ENCODE results near the gene PDSS1.

DNA sequence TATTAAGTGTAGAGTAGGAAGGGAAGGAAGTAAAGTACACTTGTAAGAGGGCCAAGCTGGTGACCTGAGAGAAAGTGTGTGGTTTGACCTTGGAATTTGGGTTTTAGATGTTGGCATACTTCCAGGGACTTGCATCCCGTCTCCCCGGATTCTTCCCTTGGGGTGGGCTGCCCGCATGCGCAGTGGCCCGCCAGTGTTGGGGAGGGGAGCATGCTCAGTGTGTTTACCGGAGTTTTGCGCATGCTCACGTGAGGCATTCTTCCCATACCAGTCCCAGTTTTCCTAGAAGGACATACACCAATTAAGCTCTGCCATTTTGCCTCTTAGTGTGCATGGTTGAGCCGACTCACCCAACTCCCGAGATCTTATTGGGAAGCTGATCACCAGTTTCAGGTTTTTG, 9.4 kb downstream of the PDSS1 start:
- TF ChIP-seq CREBBP (IDR thresholded peaks at IDR 0.05; ENCODE audit: low read depth, low read length) = no peak
- TF ChIP-seq, protein P1, sequence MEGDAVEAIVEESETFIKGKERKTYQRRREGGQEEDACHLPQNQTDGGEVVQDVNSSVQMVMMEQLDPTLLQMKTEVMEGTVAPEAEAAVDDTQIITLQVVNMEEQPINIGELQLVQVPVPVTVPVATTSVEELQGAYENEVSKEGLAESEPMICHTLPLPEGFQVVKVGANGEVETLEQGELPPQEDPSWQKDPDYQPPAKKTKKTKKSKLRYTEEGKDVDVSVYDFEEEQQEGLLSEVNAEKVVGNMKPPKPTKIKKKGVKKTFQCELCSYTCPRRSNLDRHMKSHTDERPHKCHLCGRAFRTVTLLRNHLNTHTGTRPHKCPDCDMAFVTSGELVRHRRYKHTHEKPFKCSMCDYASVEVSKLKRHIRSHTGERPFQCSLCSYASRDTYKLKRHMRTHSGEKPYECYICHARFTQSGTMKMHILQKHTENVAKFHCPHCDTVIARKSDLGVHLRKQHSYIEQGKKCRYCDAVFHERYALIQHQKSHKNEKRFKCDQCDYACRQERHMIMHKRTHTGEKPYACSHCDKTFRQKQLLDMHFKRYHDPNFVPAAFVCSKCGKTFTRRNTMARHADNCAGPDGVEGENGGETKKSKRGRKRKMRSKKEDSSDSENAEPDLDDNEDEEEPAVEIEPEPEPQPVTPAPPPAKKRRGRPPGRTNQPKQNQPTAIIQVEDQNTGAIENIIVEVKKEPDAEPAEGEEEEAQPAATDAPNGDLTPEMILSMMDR (IDR thresholded peaks at IDR 0.05 in 2 of 3, conservative IDR thresholded peaks at IDR 0.05 in 1 of 3; ENCODE audit: insufficient read depth in 2 of 3, low read depth in 1 of 3, low read length in 3 of 3) = no peak
- TF ChIP-seq, protein P2, sequence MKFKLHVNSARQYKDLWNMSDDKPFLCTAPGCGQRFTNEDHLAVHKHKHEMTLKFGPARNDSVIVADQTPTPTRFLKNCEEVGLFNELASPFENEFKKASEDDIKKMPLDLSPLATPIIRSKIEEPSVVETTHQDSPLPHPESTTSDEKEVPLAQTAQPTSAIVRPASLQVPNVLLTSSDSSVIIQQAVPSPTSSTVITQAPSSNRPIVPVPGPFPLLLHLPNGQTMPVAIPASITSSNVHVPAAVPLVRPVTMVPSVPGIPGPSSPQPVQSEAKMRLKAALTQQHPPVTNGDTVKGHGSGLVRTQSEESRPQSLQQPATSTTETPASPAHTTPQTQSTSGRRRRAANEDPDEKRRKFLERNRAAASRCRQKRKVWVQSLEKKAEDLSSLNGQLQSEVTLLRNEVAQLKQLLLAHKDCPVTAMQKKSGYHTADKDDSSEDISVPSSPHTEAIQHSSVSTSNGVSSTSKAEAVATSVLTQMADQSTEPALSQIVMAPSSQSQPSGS (CRISPR knock-in tag; IDR thresholded peaks at IDR 0.05) = no peak

Data from K562 (cell line).